HG02970 (cell line): ENCODE results near the gene KCNK5.

Experiments used
- ATAC-seq: cut with Tn5 transposase; IDR thresholded peaks from one replicate; pipeline ENCODE4 v1.9.1; 2021; ENCODE audit warnings: mild to moderate bottlenecking, moderate library complexity, moderate number of reproducible peaks; ENCODE audit not compliant: unreplicated experiment, low FRiP score

KCNK5 gene

GRCh38 chr6:39247667-39248194 is 18.5 kb upstream of the KCNK5 start:
- no peak for ATAC-seq

GRCh38 chr6:39243809-39244208 is 14.5 kb upstream of the KCNK5 start:
- ATAC-seq: no peak

- no peak for ATAC-seq
Observed at GRCh38 chr6:39240155-39240757, 11.0 kb upstream of the KCNK5 start.

GRCh38 chr6:39239527-39240154 is 10.4 kb upstream of the KCNK5 start:
- no peak for ATAC-seq

- no peak for ATAC-seq
Observed at GRCh38 chr6:39236742-39237141, 7.5 kb upstream of the KCNK5 start.

GRCh38 chr6:39233333-39233732 is 4.1 kb upstream of the KCNK5 start:
- no peak for ATAC-seq

- no peak for ATAC-seq
Observed at GRCh38 chr6:39231521-39232243, 2.4 kb upstream of the KCNK5 start.

- no peak for ATAC-seq
Observed at GRCh38 chr6:39230654-39231035, 1.4 kb upstream of the KCNK5 start.

GRCh38 chr6:39228111-39228971 is 934 bp downstream of the KCNK5 start:
- ATAC-seq: no peak

GRCh38 chr6:39227476-39227875 is 1.8 kb downstream of the KCNK5 start:
- no peak for ATAC-seq

- no peak for ATAC-seq
Observed at GRCh38 chr6:39226639-39227329, 2.5 kb downstream of the KCNK5 start.

GRCh38 chr6:39225946-39226437 is 3.3 kb downstream of the KCNK5 start:
- ATAC-seq: no peak

- no peak for ATAC-seq
Observed at GRCh38 chr6:39225543-39225942, 3.7 kb downstream of the KCNK5 start.

- ATAC-seq: no peak
Observed at GRCh38 chr6:39224523-39225182, 4.6 kb downstream of the KCNK5 start.

GRCh38 chr6:39224011-39224410 is 5.3 kb downstream of the KCNK5 start:
- ATAC-seq: no peak

- ATAC-seq: no peak
Observed at GRCh38 chr6:39223555-39223954, 5.7 kb downstream of the KCNK5 start.

GRCh38 chr6:39223061-39223460 is 6.2 kb downstream of the KCNK5 start:
- no peak for ATAC-seq

GRCh38 chr6:39221779-39222641 is 7.3 kb downstream of the KCNK5 start:
- no peak for ATAC-seq
